Inferior parietal cortex (tissue), 1 donor: ENCODE results near the gene EFNA5.

ENCODE experiments used
- DNase-seq: peaks from one replicate; pipeline ENCODE4 v3.0.0-alpha.2; 2016; ENCODE audit errors: extremely low spot score

The EFNA5 gene

DNA sequence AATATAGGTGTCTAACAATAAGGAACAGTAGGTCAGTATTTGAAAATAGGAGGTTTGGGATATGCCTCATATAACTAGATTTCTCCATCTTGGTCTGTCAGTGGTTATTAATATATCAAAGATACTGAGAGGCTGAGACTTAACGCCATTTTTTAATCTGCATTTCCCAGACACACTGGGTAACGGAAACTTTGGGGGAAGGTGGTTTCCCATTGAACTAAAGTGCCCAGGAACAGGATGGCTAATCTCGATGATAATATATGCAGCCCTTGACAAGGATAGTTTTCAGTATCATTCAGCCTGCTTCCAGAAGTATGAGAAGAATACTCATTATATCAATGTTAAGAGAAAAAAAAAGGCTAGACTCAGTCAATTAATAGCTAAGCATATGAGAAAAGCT is 30.7 kb downstream of the EFNA5 start:
- no peak for DNase-seq

GRCh38 chr5:107636555-107636954 is 34.2 kb downstream of the EFNA5 start:
- DNase-seq: no peak

- no peak for DNase-seq
These were observed 34.7 kb downstream of the EFNA5 start for GRCh38 chr5:107636068-107636467.

DNA sequence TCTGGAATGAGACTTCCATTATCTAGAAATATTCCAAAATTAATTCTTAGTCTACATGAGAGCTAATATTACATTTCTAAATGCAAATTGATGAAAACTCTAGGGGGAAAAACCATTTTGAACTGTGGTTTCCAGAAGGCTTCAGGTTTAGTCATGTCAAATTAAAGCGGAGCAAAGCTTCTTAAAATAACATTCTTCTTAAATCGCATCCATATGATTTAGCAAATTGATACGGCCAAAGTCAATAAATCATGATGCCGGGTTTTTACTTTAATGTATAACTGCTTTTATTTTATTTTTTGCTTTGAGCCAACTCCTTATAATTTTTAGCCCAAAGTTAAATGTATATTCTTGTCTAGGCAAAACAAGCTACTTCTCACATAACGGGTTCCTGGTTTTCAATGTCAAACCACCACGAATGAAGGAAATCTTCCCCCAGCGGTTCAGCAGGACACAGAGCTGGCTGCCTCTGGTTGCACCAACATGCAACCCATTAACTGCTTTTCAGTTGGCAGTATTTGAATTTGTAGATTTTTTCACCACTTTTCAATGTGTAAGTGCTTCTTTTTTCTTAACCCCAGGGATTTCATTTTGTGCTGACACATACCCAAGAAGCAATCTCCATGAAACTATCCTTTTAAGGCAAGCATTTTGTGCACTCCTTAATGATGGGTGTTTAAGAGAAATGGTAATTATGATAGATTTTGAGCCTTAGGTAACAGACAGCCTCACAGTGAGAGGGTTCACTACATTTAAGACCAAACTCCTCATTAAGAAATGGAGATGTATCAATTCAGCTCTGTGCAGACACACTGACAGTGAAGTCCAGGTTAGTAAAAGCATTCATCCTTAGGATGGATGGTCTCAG is 35.5 kb downstream of the EFNA5 start:
- no peak for DNase-seq

GRCh38 chr5:107633171-107633901 is 37.4 kb downstream of the EFNA5 start:
- DNase-seq: no peak

DNA sequence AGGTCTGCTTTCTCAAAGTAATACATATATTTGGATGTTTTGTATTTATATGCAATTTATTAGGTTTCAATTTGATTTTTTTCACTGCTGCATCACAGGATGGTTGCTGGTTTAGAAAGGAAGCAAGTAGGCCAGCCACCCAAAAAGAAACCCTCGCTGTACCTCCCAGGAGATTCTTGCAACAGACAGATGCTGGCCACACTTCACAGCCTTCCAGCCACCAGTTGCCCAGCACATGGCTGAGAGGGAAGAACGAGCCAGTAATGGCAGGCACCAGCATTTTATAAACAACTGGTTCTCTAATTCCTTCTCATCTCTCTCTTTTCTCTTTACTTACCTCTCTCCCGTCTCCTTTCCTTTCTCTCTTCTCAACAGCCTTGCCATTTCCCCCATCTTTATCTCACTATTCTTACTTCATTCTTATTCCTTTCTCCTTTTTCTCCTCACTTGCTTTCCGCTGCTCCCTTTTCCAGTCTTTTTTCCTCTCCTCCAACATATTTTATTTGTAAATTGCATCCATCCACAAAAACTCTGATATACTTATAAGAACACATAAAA is 38.9 kb downstream of the EFNA5 start:
- no peak for DNase-seq

DNA sequence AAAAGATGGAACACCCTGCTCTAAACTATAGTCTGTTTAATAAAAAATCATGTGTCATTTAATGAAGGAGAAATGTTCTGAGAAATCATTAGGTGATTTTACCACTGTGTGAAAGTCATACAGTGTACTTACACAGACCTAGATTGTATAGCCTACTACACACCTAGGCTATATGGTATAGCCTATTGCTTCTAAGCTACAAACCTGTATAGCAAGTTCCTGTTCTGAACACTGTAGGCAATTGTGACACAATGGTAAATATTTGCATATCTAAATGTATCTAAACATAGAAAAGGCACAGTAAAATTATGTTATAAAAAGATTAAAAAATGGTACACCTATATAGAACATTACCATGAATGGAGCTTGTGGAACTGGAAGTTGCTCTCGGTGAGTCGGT is 40.6 kb downstream of the EFNA5 start:
- DNase-seq: no peak

DNA sequence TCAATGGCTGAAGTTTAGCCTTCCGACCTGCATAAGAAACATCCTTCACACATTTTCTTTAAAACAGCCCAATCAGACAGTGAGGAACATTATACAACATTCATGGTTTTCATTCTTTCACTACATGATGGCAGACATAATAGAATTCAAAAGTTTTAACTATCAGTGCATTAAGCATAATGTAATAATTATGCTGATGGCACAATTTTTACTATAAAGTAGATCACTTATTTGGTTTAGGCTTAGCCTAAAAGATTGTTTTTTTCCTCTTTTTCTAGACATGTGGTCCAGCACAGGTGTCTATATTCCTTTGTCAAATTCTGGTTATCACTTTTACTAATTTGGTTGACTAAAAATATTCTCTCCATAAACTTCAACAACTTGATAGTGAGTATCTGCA is 46.5 kb downstream of the EFNA5 start:
- no peak for DNase-seq

- no peak for DNase-seq
These were observed 49.6 kb downstream of the EFNA5 start for GRCh38 chr5:107621089-107621488.

DNA sequence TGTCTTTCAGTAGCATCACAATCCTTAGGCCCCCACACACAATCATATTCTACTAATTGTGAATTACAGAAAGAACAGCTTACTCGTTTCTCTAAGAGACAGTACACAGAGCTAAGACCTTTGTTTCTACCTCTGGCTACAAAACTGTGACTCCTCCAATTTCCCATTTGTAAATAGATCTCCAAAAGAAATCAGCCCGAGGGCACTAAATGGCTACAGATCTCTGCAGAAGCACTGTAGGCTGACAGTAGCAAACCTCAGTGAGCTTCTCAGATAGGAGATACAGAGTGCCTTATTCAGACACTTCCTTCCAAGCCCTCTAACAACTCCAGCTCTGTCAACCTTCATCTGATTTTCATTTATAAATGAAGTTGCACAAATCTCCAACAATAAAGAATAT is 51.0 kb downstream of the EFNA5 start:
- DNase-seq: no peak

GRCh38 chr5:107618242-107618641 is 52.5 kb downstream of the EFNA5 start:
- no peak for DNase-seq

- DNase-seq: no peak
These were observed 53.7 kb downstream of the EFNA5 start for GRCh38 chr5:107617052-107617451.

GRCh38 chr5:107616213-107616612 is 54.5 kb downstream of the EFNA5 start:
- DNase-seq: no peak

DNA sequence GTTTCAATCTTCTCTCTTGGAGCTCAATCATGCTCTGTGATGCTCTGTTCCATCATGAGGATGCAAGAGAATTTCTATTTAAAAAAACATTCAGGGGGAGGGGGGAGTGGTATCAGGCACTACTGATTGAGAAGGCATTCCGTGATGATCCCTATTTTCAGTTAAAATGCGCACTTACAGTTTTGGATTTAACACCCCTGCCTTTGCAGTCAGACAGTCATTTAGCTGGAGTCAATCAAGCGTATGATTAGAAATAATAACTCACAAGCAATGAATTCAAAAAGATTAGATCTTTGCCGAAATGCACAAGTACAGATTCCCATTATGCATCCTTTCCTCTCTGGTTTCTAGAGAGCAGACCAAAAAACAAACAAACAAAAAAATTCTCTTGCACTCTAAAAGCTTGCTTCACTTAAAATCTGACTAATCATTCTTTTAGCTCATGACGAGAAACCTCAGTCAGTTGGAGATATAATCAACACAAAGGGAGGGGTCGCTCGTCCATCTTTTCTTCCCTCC is 55.4 kb downstream of the EFNA5 start:
- no peak for DNase-seq

- no peak for DNase-seq
These were observed 58.2 kb downstream of the EFNA5 start for GRCh38 chr5:107612541-107612940.

DNA sequence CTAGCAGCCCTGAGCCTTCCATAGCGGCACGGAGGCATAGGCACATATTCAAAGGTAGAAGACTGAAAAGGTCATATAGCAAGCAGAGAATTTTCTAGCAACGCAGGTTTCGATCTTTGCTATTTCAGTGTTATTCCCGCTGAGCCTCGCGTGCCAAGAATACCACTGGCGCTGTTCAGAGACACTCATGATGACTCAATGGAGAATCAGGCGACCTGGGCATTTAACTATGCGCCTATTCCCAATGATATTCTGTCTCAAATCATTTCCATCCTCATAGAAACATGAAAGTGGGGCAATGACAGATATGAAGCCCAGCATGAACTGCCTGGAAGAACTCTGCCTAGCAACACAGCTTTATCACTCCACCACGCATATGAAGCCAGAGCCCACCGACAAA is 59.9 kb downstream of the EFNA5 start:
- no peak for DNase-seq

- DNase-seq: no peak
These were observed 62.9 kb downstream of the EFNA5 start for GRCh38 chr5:107607671-107608345.

- DNase-seq: no peak
These were observed 63.5 kb downstream of the EFNA5 start for GRCh38 chr5:107607196-107607595.

DNA sequence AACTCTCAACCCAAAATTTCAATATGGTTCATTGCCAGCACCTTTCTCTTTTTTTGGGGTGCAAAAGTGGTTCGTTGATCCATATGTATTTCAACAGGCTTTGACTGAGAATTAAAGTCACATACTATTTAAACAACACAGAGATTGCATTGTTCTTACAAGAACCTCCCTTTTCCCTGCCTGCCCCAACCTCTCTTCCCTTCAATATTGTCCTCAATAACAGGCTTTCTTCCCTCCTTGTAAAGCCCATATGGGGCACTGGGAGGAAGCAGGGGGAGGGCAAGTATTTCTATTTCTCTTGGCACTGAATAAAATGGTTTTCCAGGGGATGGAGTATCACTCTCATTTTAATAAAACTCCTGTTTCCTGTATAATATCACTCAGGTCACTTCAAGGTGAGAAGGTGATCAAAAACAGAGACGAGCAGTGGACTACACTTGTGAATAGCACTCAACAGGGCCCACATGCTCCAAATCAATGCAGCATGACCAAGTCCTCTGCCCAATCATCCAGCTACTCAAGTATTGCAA is 65.1 kb downstream of the EFNA5 start:
- no peak for DNase-seq

GRCh38 chr5:107604990-107605389 is 65.7 kb downstream of the EFNA5 start:
- DNase-seq: no peak

DNA sequence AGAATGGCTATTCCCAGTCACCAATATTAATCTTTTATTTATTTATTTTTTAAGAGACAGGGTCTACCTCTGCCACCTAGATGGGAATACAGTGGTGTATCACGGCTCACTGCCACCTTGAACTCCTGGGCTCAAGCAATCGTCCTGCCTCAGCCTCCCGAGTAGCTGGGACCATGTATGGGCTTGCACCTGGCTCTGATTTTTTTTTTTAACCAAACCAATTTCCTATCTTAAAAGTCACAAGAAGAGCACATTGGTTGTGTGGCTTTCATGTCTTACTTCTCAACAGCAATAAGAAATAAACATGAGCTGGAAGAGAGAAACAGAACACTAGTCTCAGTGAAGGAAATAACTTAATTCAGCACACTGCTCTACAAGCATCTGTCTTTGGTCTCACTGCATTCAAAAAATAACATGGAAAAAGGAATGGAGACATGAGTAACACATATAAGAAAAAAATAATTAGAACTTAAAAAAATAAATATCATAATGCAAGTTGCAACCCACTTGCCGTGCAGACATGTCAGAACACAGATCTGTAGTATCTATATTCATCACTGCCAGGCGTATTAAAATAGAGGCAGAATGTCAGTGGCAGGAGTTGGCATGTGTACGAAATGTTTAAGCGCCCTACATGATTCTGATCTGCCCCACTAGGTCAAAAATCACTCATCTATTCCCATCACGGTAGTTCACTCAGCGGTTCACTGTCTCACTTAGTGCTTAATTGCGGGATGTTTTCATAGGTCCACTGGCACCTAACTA is 66.4 kb downstream of the EFNA5 start:
- DNase-seq: no peak
